ENCODE data around the gene GAS6. TPM values are rescaled to one million over a fixed set of nuclear protein-coding genes. Genes with fewer than 3 reads are reported as not detected.
"Not testable (repeated sequence)": the region's sequence is repeated elsewhere in the genome, so short reads cannot be mapped to it uniquely, and the experiment has no call there.

The GAS6 gene
- total RNA-seq, 1 experiment from 2014 or later: 394 TPM

- H3K9me3 ChIP-seq: no peaks in the 10 kb centered on the region
- no peaks in the 10 kb centered on the region for H3K36me3 ChIP-seq
- no peak for DNase-seq
- H3K27me3 ChIP-seq: no peaks in the 10 kb centered on the region
- H3K4me3 ChIP-seq: no peak overlapping the region
Observed at GRCh38 chr13:113879494-113880360, 15.9 kb upstream of the GAS6 start.

- H3K4me3 ChIP-seq: no peak overlapping the region
- DNase-seq: no peak
- H3K36me3 ChIP-seq: no peaks in the 10 kb centered on the region
- no peaks in the 10 kb centered on the region for H3K27me3 ChIP-seq
- H3K9me3 ChIP-seq: no peaks in the 10 kb centered on the region
Observed at GRCh38 chr13:113879017-113879416, 15.1 kb upstream of the GAS6 start.

GRCh38 chr13:113877149-113877990, 13.5 kb upstream of the GAS6 start:
- Histone ChIP-seq H3K27me3 (no peaks in the 10 kb centered on the region), H3K9me3 (no peaks in the 10 kb centered on the region), H3K36me3 (no peaks in the 10 kb centered on the region), H3K4me3 (no peak overlapping the region)
- DNase-seq: no peak

GRCh38 chr13:113876346-113877148, 12.7 kb upstream of the GAS6 start:
- Histone ChIP-seq H3K4me3 (no peak overlapping the region), H3K9me3 (no peaks in the 10 kb centered on the region), H3K27me3 (no peaks in the 10 kb centered on the region), H3K36me3 (no peaks in the 10 kb centered on the region)
- DNase-seq: no peak

GRCh38 chr13:113875837-113876281, 12.0 kb upstream of the GAS6 start:
- Histone ChIP-seq H3K36me3 (no peaks in the 10 kb centered on the region), H3K4me3 (no peak overlapping the region), H3K27me3 (no peaks in the 10 kb centered on the region), H3K9me3 (no peaks in the 10 kb centered on the region)
- no peak for DNase-seq

- Histone ChIP-seq H3K27me3 (no peaks in the 10 kb centered on the region), H3K36me3 (no peaks in the 10 kb centered on the region), H3K9me3 (no peaks in the 10 kb centered on the region), H3K4me3 (no peak overlapping the region)
- DNase-seq: no peak
Observed at GRCh38 chr13:113875429-113875815, 11.5 kb upstream of the GAS6 start.

- no peak for DNase-seq
- no peaks in the 10 kb centered on the region for H3K9me3 ChIP-seq
- H3K27me3 ChIP-seq: no peaks in the 10 kb centered on the region
- no peaks in the 10 kb centered on the region for H3K36me3 ChIP-seq
- H3K4me3 ChIP-seq: no peak overlapping the region
Observed at GRCh38 chr13:113874579-113875428, 10.9 kb upstream of the GAS6 start.

- no peak for DNase-seq
- Histone ChIP-seq H3K27me3 (no peaks in the 10 kb centered on the region), H3K36me3 (no peaks in the 10 kb centered on the region), H3K4me3 (no peak overlapping the region), H3K9me3 (no peaks in the 10 kb centered on the region)
Observed at GRCh38 chr13:113874177-113874576, 10.3 kb upstream of the GAS6 start.

- no peaks in the 10 kb centered on the region for H3K36me3 ChIP-seq
- no peak for DNase-seq
- no peak overlapping the region for H3K4me3 ChIP-seq
- H3K9me3 ChIP-seq: no peaks in the 10 kb centered on the region
- no peaks in the 10 kb centered on the region for H3K27me3 ChIP-seq
Observed at GRCh38 chr13:113869263-113869662, 5.4 kb upstream of the GAS6 start.

- DNase-seq, H3K9me3 ChIP-seq, H3K4me3 ChIP-seq, H3K36me3 ChIP-seq, H3K27me3 ChIP-seq: not testable (repeated sequence)
Observed at GRCh38 chr13:113867913-113868312, 4.0 kb upstream of the GAS6 start.

- no peaks in the 10 kb centered on the region for H3K27me3 ChIP-seq
- peaks cover 27% of the 10 kb centered on the region for H3K36me3 ChIP-seq
- no peak overlapping the region for H3K4me3 ChIP-seq
- DNase-seq: no peak
- H3K9me3 ChIP-seq: no peaks in the 10 kb centered on the region
Observed at GRCh38 chr13:113865427-113865826, 1.6 kb upstream of the GAS6 start.

- Histone ChIP-seq H3K36me3 (peaks cover 37% of the 10 kb centered on the region), H3K27me3 (no peaks in the 10 kb centered on the region), H3K4me3 (peak overlapping the region; percentile 76), H3K9me3 (no peaks in the 10 kb centered on the region)
- no peak for DNase-seq
Observed at GRCh38 chr13:113864273-113864890, 506 bp upstream of the GAS6 start.

- Histone ChIP-seq H3K4me3 (peak overlapping the region; percentile 85), H3K36me3 (peaks cover 51% of the 10 kb centered on the region), H3K9me3 (no peaks in the 10 kb centered on the region), H3K27me3 (no peaks in the 10 kb centered on the region)
- DNase-seq: peak; percentile 38
Observed at GRCh38 chr13:113862931-113863523, 849 bp downstream of the GAS6 start.

- H3K9me3 ChIP-seq: no peaks in the 10 kb centered on the region
- H3K4me3 ChIP-seq: peak overlapping the region; percentile 85
- no peaks in the 10 kb centered on the region for H3K27me3 ChIP-seq
- peaks cover 56% of the 10 kb centered on the region for H3K36me3 ChIP-seq
- DNase-seq: no peak
Observed at GRCh38 chr13:113862191-113862930, 1.5 kb downstream of the GAS6 start.
